GM12801 (cell line): Measurements from ENCODE around the gene DDX24.

Experiments
- CTCF ChIP-seq: IDR thresholded peaks from one replicate; pipeline ENCODE4 v1.5.1; 2011; ENCODE audit warnings: control low read depth; ENCODE audit not compliant: insufficient read length; ENCODE audit errors: extremely low read depth

The DDX24 gene

GRCh38 chr14:94051779-94052178, 29.2 kb downstream of the DDX24 start:
- TF ChIP-seq CTCF, result no peak

DNA sequence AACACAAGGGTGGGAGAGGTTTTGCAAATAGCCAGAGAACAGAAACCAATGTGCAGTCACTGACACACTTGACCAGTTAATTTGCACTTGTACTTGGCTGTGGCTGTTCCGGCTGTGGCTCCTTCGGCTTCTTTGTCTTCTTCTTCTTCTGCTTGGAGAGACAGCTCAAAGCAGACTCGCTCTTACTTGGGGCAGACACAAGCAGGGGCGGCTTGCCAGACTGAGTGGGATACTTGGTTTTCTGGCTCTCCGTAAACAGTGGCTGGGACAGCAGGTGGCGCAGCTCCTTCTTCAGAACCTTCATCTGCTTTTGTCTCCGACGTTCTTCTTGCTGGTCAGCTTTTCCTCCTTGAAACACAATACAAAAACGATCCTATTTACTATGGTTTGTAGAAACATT, 29.9 kb downstream of the DDX24 start:
- no peak for TF ChIP-seq CTCF

- no peak for TF ChIP-seq CTCF
Measured at GRCh38 chr14:94050231-94050880, 30.6 kb downstream of the DDX24 start.

- no peak for TF ChIP-seq CTCF
Measured at GRCh38 chr14:94049625-94050023, 31.4 kb downstream of the DDX24 start.

- no peak for TF ChIP-seq CTCF
Measured at GRCh38 chr14:94048691-94049624, 32.0 kb downstream of the DDX24 start.

- no peak for TF ChIP-seq CTCF
Measured at GRCh38 chr14:94047581-94047980, 33.4 kb downstream of the DDX24 start.

DNA sequence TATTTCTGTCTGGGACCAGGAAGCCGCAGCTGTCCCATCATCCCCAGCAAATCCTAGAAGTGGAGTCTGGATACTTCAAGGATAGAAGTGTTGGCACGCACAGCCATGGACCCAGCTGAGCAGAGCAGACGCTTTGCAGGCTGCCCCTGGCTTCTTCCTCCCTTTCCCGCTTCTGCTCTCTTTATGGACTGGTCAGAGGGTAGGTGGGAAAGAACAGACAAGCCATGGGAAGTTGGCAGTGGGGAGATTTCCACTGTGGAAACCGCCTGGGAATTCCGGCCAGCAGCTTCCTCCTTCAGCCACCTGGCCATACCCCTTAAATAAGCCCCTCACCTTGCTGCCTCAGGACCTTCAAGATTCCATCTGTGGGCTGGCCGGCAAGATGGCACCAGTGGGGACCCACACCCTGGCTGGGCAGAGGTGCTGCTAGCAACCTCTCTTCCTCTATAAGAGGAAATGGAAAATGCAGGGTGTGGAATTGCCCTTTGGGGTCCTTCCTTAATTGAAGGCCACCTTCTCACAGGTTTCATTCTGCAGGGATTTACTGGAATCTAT, 34.2 kb downstream of the DDX24 start:
- TF ChIP-seq CTCF, result no peak
